Neuronal stem cell (in vitro differentiated cells): ENCODE results near the gene C19orf33. TPM values are rescaled to one million over a fixed set of nuclear protein-coding genes. Genes with fewer than 3 reads are reported as not detected.

ENCODE experiments used
- DNase-seq: peaks from one replicate; pipeline ENCODE4 v3.0.0-alpha.2; 2013; ENCODE audit warnings: low spot score
- H2AFZ ChIP-seq: one replicate; pipeline ENCODE4 v1.6.1; 2013; ENCODE audit warnings: mild to moderate bottlenecking, low read length, inconsistent platforms
- H2AK5ac ChIP-seq: 2 replicates; pipeline ENCODE4 v1.6.1; 2013; ENCODE audit warnings: low read depth, mild to moderate bottlenecking, inconsistent platforms, low read length, moderate library complexity, mixed read lengths
- H2BK120ac ChIP-seq: 2 replicates; pipeline ENCODE4 v1.6.1; 2013; ENCODE audit warnings: low read depth, mild to moderate bottlenecking, inconsistent platforms, low read length, moderate library complexity, mixed read lengths
- H2BK12ac ChIP-seq: one replicate; pipeline ENCODE4 v1.6.1; 2013; ENCODE audit warnings: low read length, inconsistent platforms
- H2BK15ac ChIP-seq: 2 replicates; pipeline ENCODE4 v1.6.1; 2013; ENCODE audit warnings: mild to moderate bottlenecking, low read length, inconsistent platforms, mixed read lengths
- H2BK5ac ChIP-seq: one replicate; pipeline ENCODE4 v1.6.1; 2013; ENCODE audit warnings: inconsistent platforms, mild to moderate bottlenecking, low read length, moderate library complexity
- H3K14ac ChIP-seq: one replicate; pipeline ENCODE4 v1.6.1; 2013; ENCODE audit warnings: low read length, inconsistent platforms
- H3K18ac ChIP-seq: 2 replicates; pipeline ENCODE4 v1.6.1; 2013; ENCODE audit warnings: low read length, inconsistent platforms
- H3K23ac ChIP-seq: 2 replicates; pipeline ENCODE4 v1.6.1; 2013; ENCODE audit warnings: low read depth, mild to moderate bottlenecking, mixed read lengths, low read length, inconsistent platforms; ENCODE audit not compliant: poor library complexity
- H3K27ac ChIP-seq: replicated peaks from 3 replicates; pipeline ENCODE4 v1.5.1; 2013; ENCODE audit warnings: low read length, inconsistent platforms
- H3K27me3 ChIP-seq, 3 experiments: 2 replicates each; pipeline ENCODE4 v1.6.1; 2013; ENCODE audit warnings: low read length in 3 of 3, mild to moderate bottlenecking in 2 of 3, inconsistent platforms in 1 of 3, low read depth in 1 of 3, mixed read lengths in 1 of 3, moderate library complexity in 1 of 3; ENCODE audit not compliant: control insufficient read depth in 3 of 3, insufficient read depth in 3 of 3
- H3K36me3 ChIP-seq, 2 donors: replicated peaks in 1 of 2; 2 replicates each; pipeline ENCODE4 v1.6.1; 2013; ENCODE audit warnings: low read length in 2 of 2; ENCODE audit not compliant: control insufficient read depth in 2 of 2, insufficient read depth in 2 of 2
- H3K4ac ChIP-seq: 2 replicates; pipeline ENCODE4 v1.6.1; 2013; ENCODE audit warnings: inconsistent platforms, mild to moderate bottlenecking, low read length, moderate library complexity
- H3K4me1 ChIP-seq, 2 donors: 1 replicate in 1 of 2; 2 replicates in 1 of 2; pipeline ENCODE4 v1.6.1; 2013; ENCODE audit warnings: low read length in 2 of 2, low read depth in 1 of 2; ENCODE audit not compliant: control insufficient read depth in 2 of 2, insufficient read depth in 1 of 2
- H3K4me2 ChIP-seq: one replicate; pipeline ENCODE4 v1.6.1; 2013; ENCODE audit warnings: mild to moderate bottlenecking, low read length, inconsistent platforms; ENCODE audit not compliant: insufficient read depth, poor library complexity, severe bottlenecking
- H3K4me3 ChIP-seq, 2 donors: 2 replicates each; pipeline ENCODE4 v1.5.1; 2013; ENCODE audit warnings: low read length in 2 of 2, mild to moderate bottlenecking in 2 of 2, inconsistent platforms in 1 of 2, moderate library complexity in 1 of 2
- H3K79me1 ChIP-seq: one replicate; pipeline ENCODE4 v1.6.1; 2013; ENCODE audit warnings: low read depth, mild to moderate bottlenecking, inconsistent platforms, low read length, moderate library complexity
- H3K9ac ChIP-seq: one replicate; pipeline ENCODE4 v1.6.1; 2013; ENCODE audit warnings: mild to moderate bottlenecking, low read depth, low read length, inconsistent platforms; ENCODE audit not compliant: poor library complexity
- H3K9me3 ChIP-seq, 2 donors: replicated peaks in 1 of 2; 2 replicates each; pipeline versions ENCODE3 to v1.6.1; 2013; ENCODE audit warnings: low read length in 2 of 2, mild to moderate bottlenecking in 2 of 2, inconsistent platforms in 1 of 2, low read depth in 1 of 2, mixed read lengths in 1 of 2, moderate library complexity in 1 of 2; ENCODE audit not compliant: control insufficient read depth in 2 of 2, insufficient read depth in 1 of 2
- H4K8ac ChIP-seq: one replicate; pipeline ENCODE4 v1.6.1; 2013; ENCODE audit warnings: low read depth, mild to moderate bottlenecking, inconsistent platforms, low read length, moderate library complexity
- H4K91ac ChIP-seq: one replicate; pipeline ENCODE4 v1.6.1; 2013; ENCODE audit warnings: low read length, low read depth, mild to moderate bottlenecking, inconsistent platforms; ENCODE audit not compliant: poor library complexity
- WGBS, 2 donors: extraction: QIAGEN DNeasy Blood & Tissue Kit; methylation state at CpG; one replicate each; pipeline ENCODE4 v1.1.7; 2013; ENCODE audit warnings: missing lambda C conversion rate in 2 of 2, mixed read lengths in 1 of 2; ENCODE audit not compliant: insufficient read length in 2 of 2, insufficient replicate concordance in 1 of 2; ENCODE audit errors: extremely low coverage in 2 of 2; 5-methylcytosine and 5-hydroxymethylcytosine counted together
- small RNA-seq: library from polyadenylated mRNA; stranded (forward); fragments of <200 nt; extraction: miRNeasy Mini kit (QIAGEN cat#:217004); gene quantifications from one replicate; pipeline ENCODE3, GENCODE V24; 2013; ENCODE audit not compliant: insufficient read depth

C19orf33 gene

DNA sequence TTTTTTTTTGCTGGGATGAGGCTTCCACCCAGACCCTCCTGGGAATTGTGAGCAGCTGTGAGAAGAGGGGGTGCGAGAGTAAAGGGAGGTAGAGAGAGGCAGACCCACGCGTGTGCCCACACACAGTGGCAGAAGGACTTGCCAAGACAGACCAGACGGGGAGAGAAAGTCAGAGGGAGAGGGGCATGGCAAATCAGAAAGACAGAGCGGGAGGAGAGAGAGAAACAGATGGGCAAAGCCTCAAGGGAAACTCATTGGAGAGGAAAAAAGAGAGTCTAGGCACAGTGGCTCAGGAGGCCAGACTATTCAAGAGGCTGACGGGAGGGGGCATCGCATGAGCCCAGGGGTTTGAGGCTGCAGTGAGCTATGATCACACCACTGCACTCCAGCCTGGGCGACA is 48.6 kb downstream of the C19orf33 start:
- whole genome bisulfite sequencing, 2 donors = no CpG with 5 or more reads among the region's 8 CpGs
- Histone ChIP-seq H3K4me1 (peaks cover 0 to 5% of the 10 kb centered on the region in 2 donors), H3K36me3 (no peaks in the 10 kb centered on the region)

More for the DNA sequence above, 48.6 kb downstream of the C19orf33 start:
- no peak overlapping the region for H3K27ac ChIP-seq
- H2BK120ac ChIP-seq = no peak overlapping the region
- no peak overlapping the region for H2BK5ac ChIP-seq
- no peak overlapping the region for H2BK12ac ChIP-seq
- no peak for DNase-seq
- H3K9me3 ChIP-seq = no peaks in the 10 kb centered on the region
- H2BK15ac ChIP-seq = no peak overlapping the region
- no peak overlapping the region for H4K8ac ChIP-seq
- H3K9ac ChIP-seq = no peak overlapping the region
- no peak overlapping the region for H2AFZ ChIP-seq
- no peak overlapping the region for H3K4me2 ChIP-seq
- H4K91ac ChIP-seq = no peak overlapping the region
- H3K14ac ChIP-seq = no peak overlapping the region
- peaks cover 0 to 11% (median 3%) of the 10 kb centered on the region in 3 experiments for H3K27me3 ChIP-seq
- no peak overlapping the region for H3K18ac ChIP-seq
- H3K4me3 ChIP-seq = no peak overlapping the region
- no peak overlapping the region for H3K23ac ChIP-seq
- H2AK5ac ChIP-seq = peak overlapping the region; percentile 92
- H3K79me1 ChIP-seq = no peaks in the 10 kb centered on the region
- H3K4ac ChIP-seq = no peak overlapping the region

Small RNA genes lying within 50 kb of the gene (small RNA-seq; reads per million reads assigned to genes)
- gene RF00019 = not detected
